RCC 7860 (cell line): ENCODE data around the gene C19orf33.
"Not testable (repeated sequence)": the region's sequence is repeated elsewhere in the genome, so short reads cannot be mapped to it uniquely, and the experiment has no call there.

Experiments
- DNase-seq: peaks from one replicate; pipeline ENCODE4 v3.0.0-alpha.2; 2015; ENCODE audit warnings: low spot score
- FAIRE-seq: peaks from 2 replicates; lab custom pipeline; 2012; peaks lifted over from hg19 to GRCh38; lab: Jason Lieb, UNC

Gene C19orf33

DNA sequence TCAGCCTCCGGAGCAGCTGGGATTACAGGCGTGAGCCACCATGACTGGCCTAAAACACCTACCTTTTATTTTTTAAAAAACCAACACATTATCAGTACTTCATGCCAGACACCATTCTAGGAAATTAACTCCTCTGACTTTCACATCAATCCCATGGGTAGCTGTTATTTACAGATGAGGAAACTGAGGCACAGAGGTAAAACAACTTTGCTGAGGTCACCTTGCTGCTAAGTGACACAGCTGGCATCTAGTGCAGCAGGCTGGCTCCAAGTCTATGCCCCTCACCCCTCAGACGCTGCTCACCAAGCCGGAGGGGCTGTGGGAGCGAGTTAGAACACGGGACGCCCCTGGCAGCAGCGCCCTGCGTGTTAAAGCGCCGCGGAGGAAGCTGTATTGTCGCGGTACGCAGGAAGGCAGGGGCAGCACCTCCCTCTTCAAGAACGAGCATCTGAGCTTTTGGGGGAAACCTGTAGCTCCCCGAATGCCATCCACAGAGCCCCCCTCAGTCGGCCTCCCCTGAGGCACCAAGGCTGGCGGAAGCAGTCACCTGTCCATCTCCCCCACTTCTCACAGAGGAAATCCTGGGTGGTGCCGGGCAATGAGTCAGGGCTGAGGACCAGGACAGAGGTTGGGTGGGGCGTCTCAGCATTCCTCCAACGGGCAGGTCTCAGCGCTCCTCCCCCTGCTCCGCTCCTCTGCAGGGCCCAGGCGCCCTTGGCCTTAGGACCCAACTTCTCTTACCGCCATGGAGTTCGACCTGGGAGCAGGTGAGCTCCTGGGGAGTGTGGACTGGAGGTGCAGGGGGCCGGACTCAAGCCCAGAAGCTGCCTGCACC is at the start of gene C19orf33:
C19orf33 (plus strand) TSS at position 735 of the 835 bp plus-strand sequence; CDS start at position 746, 11 bp downstream.
- FAIRE-seq (no peak), DNase-seq (peak; percentile 54)

- DNase-seq (no peak), FAIRE-seq (no peak)
These were observed 48.6 kb upstream of the C19orf33 start for GRCh38 chr19:38255383-38256014.

DNA sequence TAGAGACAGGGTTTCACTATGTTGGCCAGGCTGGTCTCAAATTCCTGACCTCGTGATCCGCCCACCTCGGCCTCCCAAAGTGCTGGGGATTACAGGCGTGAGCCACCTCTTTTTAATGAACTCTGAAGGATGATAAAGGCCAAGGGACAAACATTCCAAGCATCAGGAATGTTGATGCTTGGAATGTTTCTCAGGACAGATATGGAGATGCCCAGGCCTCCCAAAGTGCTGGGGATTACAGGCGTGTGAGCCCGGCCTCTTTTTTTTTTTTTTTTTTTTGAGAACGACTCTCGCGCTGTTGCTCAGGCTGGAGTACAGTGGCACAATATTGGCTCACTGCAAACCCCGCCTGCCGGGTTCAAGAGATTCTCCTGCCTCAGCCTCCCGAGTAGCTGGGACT is 42.1 kb upstream of the C19orf33 start:
- not testable (repeated sequence) for FAIRE-seq, DNase-seq

DNA sequence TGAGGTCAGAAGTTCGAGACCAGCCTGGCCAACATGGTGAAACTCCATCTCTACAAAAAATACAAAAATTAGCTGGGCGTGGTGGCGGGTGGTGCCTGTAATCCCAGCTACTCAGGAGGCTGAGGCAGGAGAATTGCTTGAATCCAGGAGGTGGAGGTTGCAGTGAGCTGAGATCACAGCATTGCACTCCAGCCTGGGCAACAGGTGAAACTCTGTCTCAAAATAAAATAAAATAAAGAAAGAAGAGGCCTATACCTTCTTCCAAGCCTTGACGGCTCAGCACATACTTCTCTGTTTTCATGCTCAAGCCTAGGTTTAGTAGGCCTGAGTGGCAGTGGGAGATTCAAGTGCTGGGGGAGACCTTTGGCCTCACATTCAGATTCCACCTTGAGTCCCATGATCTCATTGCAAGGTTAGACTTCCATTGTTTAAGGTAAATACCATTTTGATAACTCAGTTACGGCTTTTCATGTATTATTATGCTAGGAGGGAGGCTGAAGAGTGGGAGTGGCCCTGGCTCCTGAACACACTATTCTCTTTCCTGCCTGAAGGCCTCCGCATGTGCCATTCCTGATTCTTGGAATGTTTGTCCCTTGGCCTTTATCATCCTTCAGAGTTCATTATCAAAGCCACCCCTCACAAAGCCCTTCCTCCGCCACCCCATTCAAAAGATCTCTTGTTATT is 41.3 kb upstream of the C19orf33 start:
- DNase-seq = no peak
- no peak for FAIRE-seq

DNA sequence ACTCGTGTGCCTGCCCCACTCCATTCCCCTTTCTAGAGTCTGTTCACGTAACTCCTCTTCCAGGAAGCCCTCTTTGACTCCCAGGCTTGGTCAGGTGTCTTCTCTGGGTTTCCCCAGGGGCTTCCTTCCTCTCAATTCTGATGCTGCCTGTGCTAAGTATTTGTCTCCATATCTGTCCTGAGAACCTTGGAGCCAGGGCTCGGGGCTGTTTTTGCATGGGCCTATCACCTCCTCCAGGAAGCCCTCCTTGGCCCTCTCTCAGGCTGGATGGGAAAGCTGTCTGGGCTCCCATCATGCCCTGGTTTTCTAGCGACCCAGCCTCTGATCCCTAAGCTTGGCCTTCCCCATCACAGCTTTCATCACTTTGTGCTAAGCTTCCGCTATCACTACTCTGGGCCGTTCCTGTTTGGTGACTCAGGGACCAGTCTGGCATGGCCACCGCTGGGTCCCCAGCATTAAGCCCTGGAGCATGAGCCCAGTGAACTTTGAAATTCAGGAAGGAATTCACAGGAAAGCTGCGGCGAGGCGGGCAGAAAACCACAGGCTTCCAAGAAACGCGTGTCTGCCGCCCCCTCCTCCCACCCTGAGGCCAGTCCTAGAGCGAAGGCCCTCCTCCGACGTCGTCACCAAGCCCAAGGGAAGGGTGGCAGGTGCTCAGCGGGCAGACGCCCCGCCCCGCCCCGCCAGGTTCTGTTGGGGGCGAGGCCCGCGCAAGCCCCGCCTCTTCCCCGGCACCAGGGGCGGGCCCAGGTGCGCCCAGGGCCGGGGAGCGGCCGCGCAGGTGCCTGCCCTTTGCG is 40.2 kb upstream of the C19orf33 start:
- DNase-seq (peak; percentile 92), FAIRE-seq (peak; percentile 83)

GRCh38 chr19:38264486-38265212 is 39.4 kb upstream of the C19orf33 start, which contains the start of gene SPINT2:
Gene SPINT2, plus strand, starts transcription at chr19:38264573. Its CDS starts 320 bp downstream, at chr19:38264893.
- no peak for DNase-seq

GRCh38 chr19:38265213-38265861 is 38.7 kb upstream of the C19orf33 start:
- no peak for DNase-seq
- no peak for FAIRE-seq

More at GRCh38 chr19:38264486-38265212, 39.4 kb upstream of the C19orf33 start, which contains the start of gene SPINT2:
- FAIRE-seq = no peak

DNA sequence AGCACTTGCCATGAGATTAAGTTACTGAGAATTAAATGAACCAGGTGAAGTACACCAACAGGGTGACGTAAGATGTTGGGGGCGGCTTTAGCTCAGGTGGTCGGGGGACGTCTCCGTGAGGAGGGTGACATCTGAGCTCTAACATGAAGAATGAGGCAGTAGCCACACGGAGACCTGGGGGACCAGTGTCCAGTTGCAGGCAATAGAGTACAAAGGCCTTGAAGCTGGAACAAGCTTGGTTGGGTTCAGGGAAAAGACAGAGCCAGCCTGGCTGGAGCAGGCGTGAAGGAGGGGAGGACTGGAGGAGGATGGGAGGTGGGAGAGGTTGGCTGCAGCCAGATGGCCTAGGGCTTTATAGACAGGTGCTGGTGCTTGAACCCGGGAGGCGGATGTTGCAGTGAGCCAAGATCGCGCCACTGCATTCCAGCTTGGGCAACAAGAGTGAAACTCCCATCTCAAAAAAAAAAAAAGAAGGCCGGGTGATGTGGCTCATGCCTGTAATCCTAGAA is 38.1 kb upstream of the C19orf33 start:
- no peak for FAIRE-seq

GRCh38 chr19:38266981-38267597 is 37.0 kb upstream of the C19orf33 start:
- peak; percentile 48 for FAIRE-seq

More for the DNA sequence above, 38.1 kb upstream of the C19orf33 start:
- DNase-seq = no peak

DNA sequence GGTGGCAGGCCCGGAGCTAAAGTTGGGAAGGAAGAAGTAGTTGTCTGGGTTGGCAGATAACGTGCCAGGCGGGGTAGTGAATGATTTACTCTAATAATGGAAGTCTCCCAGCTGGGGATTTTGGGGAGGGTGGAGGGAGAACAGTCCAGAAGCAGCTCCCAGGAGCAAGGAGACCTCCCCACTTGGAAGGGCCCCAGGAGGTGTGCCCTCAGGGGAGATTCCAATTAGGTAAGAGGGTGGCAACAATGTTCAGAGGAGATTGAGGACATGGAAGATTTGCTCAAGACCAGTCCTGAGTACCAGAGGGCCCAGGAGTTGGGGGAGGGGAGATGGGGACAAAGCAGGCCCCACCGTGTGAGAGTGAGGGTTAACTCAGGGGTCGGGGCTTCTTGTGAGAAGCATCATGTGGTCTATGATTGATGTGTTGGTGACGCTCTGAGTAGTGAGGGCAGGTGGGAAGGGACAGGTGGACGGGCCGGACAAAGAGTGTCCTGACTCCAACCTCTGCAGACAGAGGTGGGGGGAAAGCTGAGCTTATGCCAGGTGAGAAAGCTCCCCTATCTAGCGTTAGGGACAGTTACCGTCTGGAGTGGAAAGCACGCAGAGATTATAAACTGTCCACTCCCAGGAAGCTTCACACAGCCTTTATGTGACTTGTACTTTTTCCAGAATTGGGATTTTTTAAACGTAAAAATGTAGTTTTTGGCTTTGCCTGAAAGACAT is 36.1 kb upstream of the C19orf33 start:
- FAIRE-seq (peak; percentile 29), DNase-seq (no peak)

More at GRCh38 chr19:38266981-38267597, 37.0 kb upstream of the C19orf33 start:
- peak; percentile 63 for DNase-seq

- FAIRE-seq (no peak), DNase-seq (no peak)
These were observed 35.5 kb upstream of the C19orf33 start for GRCh38 chr19:38268539-38268938.

- DNase-seq (peak; percentile 78), FAIRE-seq (peak; percentile 85)
These were observed 33.4 kb upstream of the C19orf33 start for GRCh38 chr19:38270587-38271167.

- no peak for FAIRE-seq
- no peak for DNase-seq
These were observed 30.6 kb upstream of the C19orf33 start for GRCh38 chr19:38273499-38273898.

DNA sequence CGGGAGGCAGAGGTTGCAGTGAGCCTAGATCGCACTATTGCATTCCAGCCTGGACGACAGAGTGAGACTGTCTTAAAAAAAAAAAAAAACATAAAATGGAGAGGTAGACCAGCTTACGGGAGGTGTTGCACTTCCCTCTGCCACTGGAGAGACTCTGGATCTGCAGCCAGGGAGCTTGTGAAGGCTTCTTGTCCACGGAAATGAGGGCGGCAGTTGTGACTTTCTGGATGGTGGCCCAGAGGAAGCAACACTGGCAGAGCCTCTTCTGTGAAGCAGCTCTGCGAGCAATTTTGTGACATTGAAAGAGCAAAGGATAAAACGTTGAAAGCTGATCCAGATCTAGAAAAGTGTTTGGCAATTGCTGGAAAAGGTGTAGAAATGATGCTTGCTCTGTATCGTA is 29.3 kb upstream of the C19orf33 start:
- FAIRE-seq = no peak
- DNase-seq = no peak

DNA sequence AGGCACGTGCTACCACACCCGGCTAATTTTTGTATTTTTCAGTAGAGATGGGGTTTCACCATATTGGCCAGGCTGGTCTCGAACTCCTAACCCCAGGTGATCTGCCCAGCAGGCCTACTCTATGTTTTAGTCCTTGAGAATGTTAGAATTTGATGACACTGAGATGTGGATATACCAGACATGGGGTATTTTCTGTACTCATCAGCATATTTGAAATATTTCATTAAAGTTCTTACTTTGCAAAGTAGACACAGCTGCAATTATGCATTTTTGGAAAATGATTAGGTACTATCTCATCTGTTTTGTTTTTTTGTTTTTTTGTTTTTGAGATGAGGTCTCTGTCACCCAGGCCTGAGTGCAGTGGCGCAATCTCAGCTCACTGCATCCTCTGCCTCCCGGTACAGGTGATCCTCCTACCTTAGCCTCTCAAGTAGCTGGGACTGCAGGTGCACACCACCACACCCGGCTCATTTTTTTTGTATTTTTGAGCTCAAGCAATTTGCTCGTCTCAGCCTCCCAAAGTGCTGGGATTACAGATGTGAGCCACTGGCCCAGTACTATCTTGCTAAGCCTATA is 27.0 kb upstream of the C19orf33 start:
- FAIRE-seq = no peak
- DNase-seq = no peak

- DNase-seq = no peak
- FAIRE-seq = no peak
These were observed 26.5 kb upstream of the C19orf33 start for GRCh38 chr19:38277549-38277948.

DNA sequence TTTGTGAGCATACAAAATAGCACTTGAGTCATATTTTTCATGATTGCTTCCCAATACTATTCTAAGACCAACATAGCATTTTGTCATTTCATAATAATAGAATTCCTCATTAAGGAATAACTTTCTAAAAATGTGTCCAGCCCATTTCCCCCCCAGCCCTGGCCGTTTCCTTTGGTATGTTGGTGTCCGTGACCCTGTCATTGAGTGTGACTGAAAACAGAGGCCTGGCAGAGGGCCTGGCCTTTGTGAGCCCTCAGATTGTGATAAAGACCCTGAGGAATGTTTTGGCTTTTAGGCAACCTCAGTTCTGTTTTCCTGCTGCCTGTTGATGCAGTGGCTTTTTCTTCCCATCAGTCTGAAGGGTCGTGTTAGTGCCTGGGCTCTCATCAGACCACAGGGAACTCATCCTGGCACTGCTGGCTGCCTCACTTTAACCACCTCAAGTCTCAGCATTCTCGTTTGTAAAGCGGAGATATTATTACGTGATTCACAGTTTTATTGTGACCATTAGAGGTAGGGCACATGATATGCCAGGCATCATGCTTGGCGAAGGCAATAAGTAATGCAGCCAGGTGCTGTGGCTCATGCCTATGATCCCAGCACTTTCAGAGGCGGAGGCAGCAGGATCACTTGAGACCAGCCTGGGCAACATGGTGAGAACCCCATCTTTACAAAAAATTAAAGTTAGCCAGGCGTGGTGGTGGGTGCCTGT is 25.9 kb upstream of the C19orf33 start:
- DNase-seq (peak; percentile 29), FAIRE-seq (no peak)
